Psoas muscle (tissue), 8 donors: ENCODE results near the gene MAML2. TPM values are rescaled to one million over a fixed set of nuclear protein-coding genes. Genes with fewer than 3 reads are reported as not detected.

Source experiments
- ATAC-seq, 4 donors: fragments of 200-7000 bp; cut with Tn5 transposase; one replicate each; pipeline ENCODE4 v1.9.1; 2020; ENCODE audit warnings: moderate library complexity in 3 of 4, mild to moderate bottlenecking in 2 of 4
- DNase-seq, 2 donors: peaks; one replicate each; pipeline ENCODE4 v3.0.0-alpha.2; 2020
- H3K27ac ChIP-seq: fragments of 200-600 bp; one replicate; pipeline ENCODE4 v1.8.0; 2022
- H3K27me3 ChIP-seq, 3 donors: fragments of 200-600 bp in 1 of 3; one replicate each; pipeline versions ENCODE4 v1.6.1 to v1.8.0; 2013 to 2022; ENCODE audit warnings: low read length in 2 of 3, mild to moderate bottlenecking in 2 of 3, moderate library complexity in 1 of 3; ENCODE audit not compliant: insufficient read depth in 3 of 3
- H3K36me3 ChIP-seq, 2 donors: fragments of 200-600 bp in 1 of 2; one replicate each; pipeline versions ENCODE4 v1.6.1 to v1.8.0; 2013 to 2022; ENCODE audit warnings: low read depth in 1 of 2, mild to moderate bottlenecking in 1 of 2, moderate library complexity in 1 of 2; ENCODE audit not compliant: insufficient read depth in 1 of 2
- H3K4me1 ChIP-seq: fragments of 200-600 bp; one replicate; pipeline ENCODE4 v1.8.0; 2022
- H3K4me3 ChIP-seq: fragments of 200-600 bp; one replicate; pipeline ENCODE4 v1.8.0; 2022; ENCODE audit warnings: mild to moderate bottlenecking
- H3K9me3 ChIP-seq: fragments of 200-600 bp; one replicate; pipeline ENCODE4 v1.8.0; 2022
- WGBS, 3 donors: extraction: QIAGEN DNeasy Blood & Tissue Kit; methylation state at CpG; one replicate each; pipeline versions ENCODE4 v1.1.6 to v1.1.7; 2013; 5-methylcytosine and 5-hydroxymethylcytosine counted together
- intact Hi-C, 2 donors: fragments of 100-400 bp; cut with DNase I; formaldehyde crosslinking; loops; one replicate each; pipeline versions ENCODE4 v1.11.0 to v1.14.2; 2022
- polyA plus RNA-seq, 3 donors: library from polyadenylated mRNA; stranded (reverse); fragments of 200-250 nt; gene quantifications; one replicate each; pipeline ENCODE4 v1.2.3, GENCODE V29; 2013
- total RNA-seq, 4 donors: library from RNA; stranded (reverse); fragmentation: NEBNext Ultra II Directional in 2 of 4; extraction: Animal tissue kit (Norgen Biotek cat#: 25700) in 2 of 4; gene quantifications; one replicate each; pipeline versions ENCODE4 v1.2.1 to v1.2.4, GENCODE V29; 2021 to 2023
- TF ChIP-seq, protein P1 (sequence below): fragments of 200-600 bp; IDR thresholded peaks from one replicate; pipeline ENCODE4 v1.8.0; 2022; ENCODE audit warnings: antibody characterized with exemption
- donor health status: healthy with polysubstance abuse.
- donor health status: DM: no; HTN: no; CAD: no; lungs with moderate emphysema.
- donor health status: Bipolar disorder and iron deficiency.
- donor health status: healthy.
- donor health status: DM: yes; HTN: yes; CAD: no.
- donor health status: DM: no; HTN: no; CAD: no.
- donor health status: DM: no; HTN: no; CAD: no.
- donor health status: DM: yes; HTN: yes; CAD: no.

Gene MAML2
- total and polyA plus RNA-seq, 7 donors = 0.39 to 3.7 (median 1.5) TPM

- intact Hi-C loops = no loop called here
- Histone ChIP-seq H3K4me3 (no peak overlapping the region), H3K27me3 (no peaks in the 10 kb centered on the region), H3K27ac (no peak overlapping the region), H3K36me3 (no peaks in the 10 kb centered on the region), H3K9me3 (no peaks in the 10 kb centered on the region), H3K4me1 (no peaks in the 10 kb centered on the region)
- no peak for ATAC-seq
- DNase-seq = no peak
- WGBS, 3 donors = 23 to 38% (median 29%) methylated on average over 2 of the region's 2 CpGs
- TF ChIP-seq, protein P1, sequence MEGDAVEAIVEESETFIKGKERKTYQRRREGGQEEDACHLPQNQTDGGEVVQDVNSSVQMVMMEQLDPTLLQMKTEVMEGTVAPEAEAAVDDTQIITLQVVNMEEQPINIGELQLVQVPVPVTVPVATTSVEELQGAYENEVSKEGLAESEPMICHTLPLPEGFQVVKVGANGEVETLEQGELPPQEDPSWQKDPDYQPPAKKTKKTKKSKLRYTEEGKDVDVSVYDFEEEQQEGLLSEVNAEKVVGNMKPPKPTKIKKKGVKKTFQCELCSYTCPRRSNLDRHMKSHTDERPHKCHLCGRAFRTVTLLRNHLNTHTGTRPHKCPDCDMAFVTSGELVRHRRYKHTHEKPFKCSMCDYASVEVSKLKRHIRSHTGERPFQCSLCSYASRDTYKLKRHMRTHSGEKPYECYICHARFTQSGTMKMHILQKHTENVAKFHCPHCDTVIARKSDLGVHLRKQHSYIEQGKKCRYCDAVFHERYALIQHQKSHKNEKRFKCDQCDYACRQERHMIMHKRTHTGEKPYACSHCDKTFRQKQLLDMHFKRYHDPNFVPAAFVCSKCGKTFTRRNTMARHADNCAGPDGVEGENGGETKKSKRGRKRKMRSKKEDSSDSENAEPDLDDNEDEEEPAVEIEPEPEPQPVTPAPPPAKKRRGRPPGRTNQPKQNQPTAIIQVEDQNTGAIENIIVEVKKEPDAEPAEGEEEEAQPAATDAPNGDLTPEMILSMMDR = no peak
Observed at GRCh38 chr11:96102664-96103078, 240.3 kb downstream of the MAML2 start.

DNA sequence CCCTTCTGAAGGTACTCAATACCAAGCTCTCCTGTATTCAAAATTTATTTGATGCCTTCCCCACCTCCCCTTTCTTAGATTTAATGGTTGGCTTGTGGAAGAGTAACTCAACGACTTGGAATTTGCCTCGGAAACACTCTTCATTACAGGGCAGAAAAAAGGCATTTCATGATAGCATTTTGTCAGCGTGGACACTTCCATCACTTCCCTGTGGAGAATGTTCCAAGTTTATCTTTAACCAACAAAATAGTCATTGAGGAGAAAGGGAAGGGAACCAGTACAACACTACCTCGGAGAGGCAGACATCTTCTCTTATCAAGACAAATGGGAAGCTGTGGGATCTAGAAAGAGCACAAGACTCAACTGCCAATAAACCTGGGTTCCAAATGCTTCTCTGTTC is 241.8 kb downstream of the MAML2 start:
- no peaks in the 10 kb centered on the region for H3K36me3 ChIP-seq
- H3K9me3 ChIP-seq = no peaks in the 10 kb centered on the region
- no peaks in the 10 kb centered on the region for H3K4me1 ChIP-seq
- H3K4me3 ChIP-seq = no peak overlapping the region
- H3K27me3 ChIP-seq = no peaks in the 10 kb centered on the region
- no peak for ATAC-seq
- TF ChIP-seq, protein P1 = no peak
- 83 to 90% (median 84%) methylated on average over 4 of the region's 4 CpGs for WGBS, 3 donors
- DNase-seq = no peak
- H3K27ac ChIP-seq = no peak overlapping the region
- intact Hi-C loops = no loop called here

GRCh38 chr11:96098511-96099241 is 244.3 kb downstream of the MAML2 start:
- Histone ChIP-seq H3K4me3 (no peak overlapping the region), H3K9me3 (no peaks in the 10 kb centered on the region), H3K27me3 (no peaks in the 10 kb centered on the region), H3K36me3 (no peaks in the 10 kb centered on the region), H3K27ac (no peak overlapping the region), H3K4me1 (no peaks in the 10 kb centered on the region)
- intact Hi-C loops = no loop called here
- DNase-seq (no peak), ATAC-seq (no peak)
- TF ChIP-seq, protein P1 = no peak
- WGBS, 3 donors = 53 to 63% (median 54%) methylated on average over 7 of the region's 7 CpGs

- H3K9me3 ChIP-seq = no peaks in the 10 kb centered on the region
Observed at GRCh38 chr11:96097844-96098421, 245.1 kb downstream of the MAML2 start.

More at GRCh38 chr11:96097844-96098421, 245.1 kb downstream of the MAML2 start:
- TF ChIP-seq, protein P1 = no peak
- ATAC-seq (no peak), DNase-seq (no peak)
- Histone ChIP-seq H3K4me1 (no peaks in the 10 kb centered on the region), H3K4me3 (no peak overlapping the region), H3K27ac (no peak overlapping the region), H3K36me3 (no peaks in the 10 kb centered on the region), H3K27me3 (no peaks in the 10 kb centered on the region)
- 73 to 78% (median 77%) methylated on average over 4 of the region's 4 CpGs for WGBS, 3 donors
- intact Hi-C loops = no loop called here
